ENCODE measurements around the gene FMR1NB.

DNA sequence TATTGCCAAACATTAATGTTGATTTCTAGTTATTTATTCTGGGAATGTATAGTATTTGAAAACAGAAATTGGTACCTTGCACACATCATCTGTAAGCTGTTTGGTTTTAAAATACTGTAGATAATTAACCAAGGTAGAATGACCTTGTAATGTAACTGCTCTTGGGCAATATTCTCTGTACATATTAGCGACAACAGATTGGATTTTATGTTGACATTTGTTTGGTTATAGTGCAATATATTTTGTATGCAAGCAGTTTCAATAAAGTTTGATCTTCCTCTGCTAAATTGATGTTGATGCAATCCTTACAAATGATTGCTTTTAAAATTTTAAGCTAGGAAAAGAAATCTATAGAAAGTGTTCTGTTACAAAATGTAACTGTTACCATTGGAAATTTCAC lies 30.8 kb upstream of the FMR1NB start:
- TF ChIP-seq, protein P1, sequence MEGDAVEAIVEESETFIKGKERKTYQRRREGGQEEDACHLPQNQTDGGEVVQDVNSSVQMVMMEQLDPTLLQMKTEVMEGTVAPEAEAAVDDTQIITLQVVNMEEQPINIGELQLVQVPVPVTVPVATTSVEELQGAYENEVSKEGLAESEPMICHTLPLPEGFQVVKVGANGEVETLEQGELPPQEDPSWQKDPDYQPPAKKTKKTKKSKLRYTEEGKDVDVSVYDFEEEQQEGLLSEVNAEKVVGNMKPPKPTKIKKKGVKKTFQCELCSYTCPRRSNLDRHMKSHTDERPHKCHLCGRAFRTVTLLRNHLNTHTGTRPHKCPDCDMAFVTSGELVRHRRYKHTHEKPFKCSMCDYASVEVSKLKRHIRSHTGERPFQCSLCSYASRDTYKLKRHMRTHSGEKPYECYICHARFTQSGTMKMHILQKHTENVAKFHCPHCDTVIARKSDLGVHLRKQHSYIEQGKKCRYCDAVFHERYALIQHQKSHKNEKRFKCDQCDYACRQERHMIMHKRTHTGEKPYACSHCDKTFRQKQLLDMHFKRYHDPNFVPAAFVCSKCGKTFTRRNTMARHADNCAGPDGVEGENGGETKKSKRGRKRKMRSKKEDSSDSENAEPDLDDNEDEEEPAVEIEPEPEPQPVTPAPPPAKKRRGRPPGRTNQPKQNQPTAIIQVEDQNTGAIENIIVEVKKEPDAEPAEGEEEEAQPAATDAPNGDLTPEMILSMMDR (conservative IDR thresholded peaks at IDR 0.05; ENCODE audit: low read length): no peak
- no peak for TF ChIP-seq EZH2phosphoT487 (IDR thresholded peaks at IDR 0.05; ENCODE audit: borderline replicate concordance)
